Panc1 (cell line): ENCODE measurements around the gene AATF. TPM values are rescaled to one million over a fixed set of nuclear protein-coding genes. Genes with fewer than 3 reads are reported as not detected.

Experiments used
- ATAC-seq: fragments of 200-7000 bp; cut with Tn5 transposase; 2 replicates; pipeline ENCODE4 v1.9.1; 2020; ENCODE audit warnings: mild to moderate bottlenecking, moderate library complexity
- BruUV-seq: library from RNA; stranded (reverse); fragments of 400-500 nt; replicated peaks from 2 replicates; lab custom pipeline; 2021; lab: Mats Ljungman, UMichigan
- CTCF ChIA-PET: fragments of 300-600 bp; sonication (Branson Sonifier 250); formaldehyde crosslinking; loops from one replicate; lab custom pipeline; 2022; ENCODE audit warnings: antibody characterized with exemption; lab: Charles Lee
- POLR2A ChIA-PET: fragments of 300-600 bp; sonication (Branson Sonifier 250); formaldehyde crosslinking; loops from one replicate; lab custom pipeline; 2022; ENCODE audit warnings: antibody characterized with exemption; lab: Charles Lee
- DNase-seq: peaks from one replicate; pipeline ENCODE4 v3.0.0-alpha.2; 2010; ENCODE audit warnings: low read depth, low spot score
- H3K27ac ChIP-seq: 2 replicates; pipeline ENCODE4 v1.5.1; 2011; ENCODE audit warnings: mild to moderate bottlenecking, low read length, inconsistent platforms
- H3K27me3 ChIP-seq: fragments of 200-500 bp; sonication (Bioruptor generic); 2 replicates; pipeline ENCODE4 v1.6.0; 2014; ENCODE audit warnings: low read length, inconsistent platforms; ENCODE audit not compliant: control insufficient read depth, insufficient read depth
- H3K36me3 ChIP-seq: fragments of 200-500 bp; sonication (Bioruptor generic); 2 replicates; pipeline ENCODE4 v1.5.1; 2014; ENCODE audit warnings: inconsistent platforms, mild to moderate bottlenecking, low read length, moderate library complexity; ENCODE audit not compliant: control insufficient read depth, insufficient read depth
- H3K4me1 ChIP-seq: 2 replicates; pipeline ENCODE4 v1.5.1; 2011; ENCODE audit warnings: inconsistent platforms, mild to moderate bottlenecking, low read length, moderate library complexity; ENCODE audit not compliant: control insufficient read depth, insufficient read depth
- H3K4me3 ChIP-seq, 2 experiments: 2 replicates each; pipeline ENCODE4 v1.5.1; 2011 to 2012; ENCODE audit warnings: low read depth in 2 of 2, low read length in 2 of 2, mild to moderate bottlenecking in 2 of 2, inconsistent platforms in 1 of 2, moderate library complexity in 1 of 2
- H3K9me3 ChIP-seq: fragments of 200-500 bp; sonication (Bioruptor generic); 2 replicates; pipeline ENCODE4 v1.5.1; 2014; ENCODE audit warnings: low read depth, mild to moderate bottlenecking, inconsistent platforms, low read length, moderate library complexity; ENCODE audit not compliant: control insufficient read depth, insufficient read depth
- CTCF ChIP-seq: fragments of 450-650 bp; IDR thresholded peaks from 2 replicates; pipeline ENCODE4 v1.5.1; 2017; ENCODE audit warnings: mild to moderate bottlenecking
- POLR2AphosphoS5 ChIP-seq: IDR thresholded peaks from 2 replicates; pipeline ENCODE4 v1.6.1; 2012; ENCODE audit warnings: mild to moderate bottlenecking, low read depth, low read length, moderate library complexity
- REST ChIP-seq, 2 experiments: IDR thresholded peaks; 2 replicates each; pipeline ENCODE4 v1.6.1; 2011 to 2012; ENCODE audit warnings: low read depth in 2 of 2, control low read depth in 1 of 2, low read length in 1 of 2, mild to moderate bottlenecking in 1 of 2, moderate library complexity in 1 of 2; ENCODE audit not compliant: insufficient read depth in 1 of 2
- SIN3A ChIP-seq: IDR thresholded peaks from 2 replicates; pipeline ENCODE4 v1.6.1; 2012; ENCODE audit warnings: low read depth, mild to moderate bottlenecking, low read length, moderate library complexity, borderline replicate concordance; ENCODE audit not compliant: insufficient read depth
- TCF7L2 ChIP-seq: IDR thresholded peaks from 2 replicates; pipeline ENCODE4 v1.6.1; 2011; ENCODE audit warnings: mild to moderate bottlenecking, low read depth, low read length, inconsistent platforms
- in situ Hi-C: cut with HindIII; loops from 2 replicates; pipeline ENCODE4 v1.10.0; 2016; ENCODE audit warnings: low sequenced_read_pairs, low pct_unique_long_range_greater_than_20kb
- intact Hi-C: fragments of 100-400 bp; cut with micrococcal nuclease; formaldehyde crosslinking; loops from one replicate; pipeline ENCODE4 v1.10.0; 2022; ENCODE audit not compliant: unreplicated experiment
- total RNA-seq: library from RNA; stranded (reverse); gene quantifications from one replicate; pipeline ENCODE4 v1.2.1, GENCODE V29; 2021; ENCODE audit not compliant: unreplicated experiment

AATF gene
- total RNA-seq, 1 experiment from 2014 or later, result 58.1 TPM

GRCh38 chr17:36933512-36934143 is 15.1 kb upstream of the AATF start:
- in situ Hi-C loops, result no loop called here
- Histone ChIP-seq H3K4me3 (no peak overlapping the region; a peak in 1 of 4 replicates), H3K27me3 (no peaks in the 10 kb centered on the region), H3K4me1 (peaks cover 10% of the 10 kb centered on the region; the same call in 1 of the 2 replicates), H3K36me3 (no peaks in the 10 kb centered on the region), H3K27ac (no peak overlapping the region), H3K9me3 (no peaks in the 10 kb centered on the region)
- DNase-seq, result no peak
- CTCF ChIA-PET, result no interaction called here
- intact Hi-C loops, result no loop called here
- TF ChIP-seq CTCF (no peak), SIN3A (no peak), TCF7L2 (no peak), POLR2AphosphoS5 (no peak), REST (IDR thresholded peaks at IDR 0.05; ENCODE audit: insufficient read depth in 1 of 2, low read depth in 2 of 2, low read length in 1 of 2) (no peak)
- BruUV-seq, result no TSS peak
- POLR2A ChIA-PET, result no interaction called here
- no peak for ATAC-seq

- Histone ChIP-seq H3K9me3 (no peaks in the 10 kb centered on the region), H3K36me3 (no peaks in the 10 kb centered on the region), H3K27me3 (no peaks in the 10 kb centered on the region), H3K4me3 (peak overlapping the region; percentile 64 to 84), H3K27ac (peak overlapping the region; percentile 51), H3K4me1 (peaks cover 10% of the 10 kb centered on the region; the same call in 1 of the 2 replicates)
- DNase-seq (no peak), ATAC-seq (peak; percentile 5)
- intact Hi-C loops, result no loop called here
- no TSS peak for BruUV-seq
- in situ Hi-C loops, result no loop called here
- ChIA-PET CTCF (no interaction called here), POLR2A (no interaction called here)
- TF ChIP-seq CTCF, result no peak
- no peak for TF ChIP-seq REST (IDR thresholded peaks at IDR 0.05; ENCODE audit: insufficient read depth in 1 of 2, low read depth in 2 of 2, low read length in 1 of 2)
- TF ChIP-seq SIN3A, result no peak
- no peak for TF ChIP-seq TCF7L2
- no peak for TF ChIP-seq POLR2AphosphoS5
Observed at GRCh38 chr17:36934144-36934691, 14.5 kb upstream of the AATF start.
